RWPE2 (cell line): ENCODE measurements around the gene PBRM1.
"Not testable (repeated sequence)": the region's sequence is repeated elsewhere in the genome, so short reads cannot be mapped to it uniquely, and the experiment has no call there.

Source experiments
- ATAC-seq: fragments of 200-7000 bp; cut with Tn5 transposase; 3 replicates; pipeline ENCODE4 v1.9.1; 2021; ENCODE audit warnings: low read depth
- DNase-seq: peaks from one replicate; pipeline ENCODE4 v3.0.0-alpha.2; 2020; ENCODE audit warnings: low spot score
- H3K27ac ChIP-seq: fragments of 450-650 bp; 2 replicates; pipeline ENCODE4 v1.5.1; 2017; ENCODE audit warnings: mild to moderate bottlenecking; ENCODE audit not compliant: poor library complexity, severe bottlenecking
- H3K27me3 ChIP-seq: fragments of 250-450 bp; sonication (Bioruptor Pico); 2 replicates; pipeline ENCODE4 v1.5.1; 2021; ENCODE audit warnings: mild to moderate bottlenecking, moderate library complexity; ENCODE audit not compliant: insufficient read depth, poor library complexity, severe bottlenecking
- H3K36me3 ChIP-seq: fragments of 250-450 bp; sonication (Bioruptor Pico); 2 replicates; pipeline ENCODE4 v1.5.1; 2020; ENCODE audit warnings: low read depth, mild to moderate bottlenecking, moderate library complexity
- H3K4me1 ChIP-seq: fragments of 250-450 bp; sonication (Bioruptor Pico); 2 replicates; pipeline ENCODE4 v1.5.1; 2021; ENCODE audit warnings: mild to moderate bottlenecking, moderate library complexity; ENCODE audit not compliant: insufficient read depth, poor library complexity, severe bottlenecking
- H3K4me3 ChIP-seq: fragments of 250-450 bp; sonication (Bioruptor Pico); 2 replicates; pipeline ENCODE4 v1.5.1; 2021; ENCODE audit warnings: mild to moderate bottlenecking, moderate library complexity; ENCODE audit not compliant: severe bottlenecking
- H3K9me3 ChIP-seq: fragments of 250-450 bp; sonication (Bioruptor Pico); 2 replicates; pipeline ENCODE4 v1.5.1; 2021; ENCODE audit warnings: mild to moderate bottlenecking, moderate library complexity; ENCODE audit not compliant: severe bottlenecking
- TF ChIP-seq, protein P1 (sequence below): fragments of 450-650 bp; IDR thresholded peaks from one replicate; pipeline ENCODE4 v1.5.1; 2017; ENCODE audit warnings: mild to moderate bottlenecking, moderate library complexity; ENCODE audit not compliant: poor library complexity, severe bottlenecking

Gene PBRM1

DNA sequence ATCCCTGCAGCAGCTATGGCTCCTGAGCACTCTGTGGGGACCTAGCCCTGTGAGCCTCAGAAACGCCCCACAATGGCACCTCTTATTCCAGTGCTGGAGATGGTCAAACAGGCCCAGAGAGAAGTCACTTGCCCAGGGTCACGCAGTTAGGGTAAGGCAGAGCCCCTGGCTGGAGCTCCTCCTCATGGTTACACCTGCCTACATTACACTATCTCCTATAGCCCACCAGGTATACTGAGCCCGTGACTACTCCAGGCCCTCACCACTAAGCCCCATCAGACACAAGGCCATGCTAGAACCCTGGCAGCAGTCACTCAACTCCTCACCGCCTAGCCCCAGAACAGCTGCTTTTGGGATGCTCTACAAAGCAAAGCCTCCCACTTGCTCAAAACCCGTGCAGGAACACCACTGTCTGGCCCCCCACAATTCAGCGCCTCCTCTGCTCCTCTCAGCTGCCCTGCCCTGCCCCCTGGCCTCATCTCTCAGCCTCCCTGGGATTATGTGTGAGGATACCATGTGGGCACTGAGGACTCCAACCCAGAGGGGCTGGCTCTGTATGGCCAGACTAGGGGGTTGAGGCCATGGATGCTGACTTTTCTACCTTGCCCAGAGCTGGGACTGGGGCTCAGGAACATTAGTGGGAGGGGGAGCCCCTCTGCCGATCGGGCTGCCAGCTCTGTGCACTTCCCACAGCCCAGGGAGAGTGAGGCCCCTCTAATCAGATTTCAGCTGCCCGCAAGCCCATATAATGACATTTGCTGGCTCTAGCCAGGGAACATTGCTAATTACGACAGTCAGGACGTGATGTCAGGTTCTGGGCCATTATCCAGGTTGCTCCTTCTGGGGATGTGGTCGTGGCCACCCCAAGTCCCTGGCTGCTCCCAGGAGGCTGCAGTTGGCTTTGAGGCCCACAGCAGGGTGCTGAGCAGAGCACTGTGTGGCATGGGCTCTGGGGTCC, 156.1 kb downstream of the PBRM1 start:
- H3K4me1 ChIP-seq, result peaks cover 17% of the 10 kb centered on the region
- H3K9me3 ChIP-seq, result no peaks in the 10 kb centered on the region
- TF ChIP-seq, protein P1, sequence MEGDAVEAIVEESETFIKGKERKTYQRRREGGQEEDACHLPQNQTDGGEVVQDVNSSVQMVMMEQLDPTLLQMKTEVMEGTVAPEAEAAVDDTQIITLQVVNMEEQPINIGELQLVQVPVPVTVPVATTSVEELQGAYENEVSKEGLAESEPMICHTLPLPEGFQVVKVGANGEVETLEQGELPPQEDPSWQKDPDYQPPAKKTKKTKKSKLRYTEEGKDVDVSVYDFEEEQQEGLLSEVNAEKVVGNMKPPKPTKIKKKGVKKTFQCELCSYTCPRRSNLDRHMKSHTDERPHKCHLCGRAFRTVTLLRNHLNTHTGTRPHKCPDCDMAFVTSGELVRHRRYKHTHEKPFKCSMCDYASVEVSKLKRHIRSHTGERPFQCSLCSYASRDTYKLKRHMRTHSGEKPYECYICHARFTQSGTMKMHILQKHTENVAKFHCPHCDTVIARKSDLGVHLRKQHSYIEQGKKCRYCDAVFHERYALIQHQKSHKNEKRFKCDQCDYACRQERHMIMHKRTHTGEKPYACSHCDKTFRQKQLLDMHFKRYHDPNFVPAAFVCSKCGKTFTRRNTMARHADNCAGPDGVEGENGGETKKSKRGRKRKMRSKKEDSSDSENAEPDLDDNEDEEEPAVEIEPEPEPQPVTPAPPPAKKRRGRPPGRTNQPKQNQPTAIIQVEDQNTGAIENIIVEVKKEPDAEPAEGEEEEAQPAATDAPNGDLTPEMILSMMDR, result no peak
- H3K36me3 ChIP-seq, result peaks cover 27% of the 10 kb centered on the region
- no peak for DNase-seq
- H3K27ac ChIP-seq, result peak overlapping the region; percentile 73
- no peak for ATAC-seq
- no peak overlapping the region for H3K4me3 ChIP-seq
- no peaks in the 10 kb centered on the region for H3K27me3 ChIP-seq

DNA sequence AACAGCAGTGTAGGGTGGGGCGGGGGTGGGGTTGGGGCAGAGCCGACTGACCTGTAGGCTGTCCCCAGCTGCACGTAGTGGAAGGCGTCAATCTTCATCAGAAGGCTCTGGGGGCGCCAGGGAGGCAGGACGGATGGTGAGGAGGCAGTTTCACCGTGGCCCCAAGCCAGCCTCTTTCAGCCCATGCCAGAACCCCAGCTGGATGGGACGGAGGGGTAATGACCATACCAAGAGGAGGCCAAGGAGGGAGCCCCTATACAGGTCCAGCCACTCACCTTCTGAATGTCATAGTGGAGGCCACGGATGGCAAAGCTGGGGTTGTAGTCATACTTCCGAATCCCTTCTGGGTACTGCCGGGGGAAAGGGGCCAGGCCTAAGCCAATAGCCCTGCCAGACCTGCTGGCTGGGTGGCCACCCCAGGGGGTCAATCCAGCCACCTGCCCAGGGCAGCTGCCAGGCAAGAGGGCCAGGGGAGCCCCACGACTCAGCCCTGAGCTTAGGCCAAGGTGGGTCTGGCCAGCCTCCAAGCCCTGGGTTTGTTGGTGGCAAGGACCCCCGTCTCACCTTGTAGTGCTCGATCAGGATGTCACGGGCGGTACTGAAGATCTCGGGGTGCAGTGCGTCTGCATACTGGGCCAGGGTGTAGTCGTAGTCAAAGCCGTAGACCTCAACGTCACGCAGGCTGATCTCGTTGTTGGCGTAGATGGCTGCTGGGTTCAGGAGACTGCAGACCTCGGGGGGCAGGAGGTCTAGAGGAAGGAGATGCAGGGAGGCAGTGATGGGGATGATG, 156.9 kb downstream of the PBRM1 start:
- no peaks in the 10 kb centered on the region for H3K27me3 ChIP-seq
- TF ChIP-seq, protein P1, result no peak
- peaks cover 17% of the 10 kb centered on the region for H3K4me1 ChIP-seq
- H3K27ac ChIP-seq, result no peak overlapping the region
- DNase-seq (no peak), ATAC-seq (no peak)
- H3K36me3 ChIP-seq, result peaks cover 36% of the 10 kb centered on the region
- H3K4me3 ChIP-seq, result no peak overlapping the region
- no peaks in the 10 kb centered on the region for H3K9me3 ChIP-seq

GRCh38 chr3:52527732-52528585, 157.8 kb downstream of the PBRM1 start:
- Histone ChIP-seq H3K27me3 (no peaks in the 10 kb centered on the region), H3K4me1 (peaks cover 17% of the 10 kb centered on the region), H3K4me3 (no peak overlapping the region), H3K27ac (peak overlapping the region; percentile 74), H3K36me3 (peaks cover 43% of the 10 kb centered on the region), H3K9me3 (no peaks in the 10 kb centered on the region)
- DNase-seq (no peak), ATAC-seq (no peak)
- TF ChIP-seq, protein P1, result no peak

DNA sequence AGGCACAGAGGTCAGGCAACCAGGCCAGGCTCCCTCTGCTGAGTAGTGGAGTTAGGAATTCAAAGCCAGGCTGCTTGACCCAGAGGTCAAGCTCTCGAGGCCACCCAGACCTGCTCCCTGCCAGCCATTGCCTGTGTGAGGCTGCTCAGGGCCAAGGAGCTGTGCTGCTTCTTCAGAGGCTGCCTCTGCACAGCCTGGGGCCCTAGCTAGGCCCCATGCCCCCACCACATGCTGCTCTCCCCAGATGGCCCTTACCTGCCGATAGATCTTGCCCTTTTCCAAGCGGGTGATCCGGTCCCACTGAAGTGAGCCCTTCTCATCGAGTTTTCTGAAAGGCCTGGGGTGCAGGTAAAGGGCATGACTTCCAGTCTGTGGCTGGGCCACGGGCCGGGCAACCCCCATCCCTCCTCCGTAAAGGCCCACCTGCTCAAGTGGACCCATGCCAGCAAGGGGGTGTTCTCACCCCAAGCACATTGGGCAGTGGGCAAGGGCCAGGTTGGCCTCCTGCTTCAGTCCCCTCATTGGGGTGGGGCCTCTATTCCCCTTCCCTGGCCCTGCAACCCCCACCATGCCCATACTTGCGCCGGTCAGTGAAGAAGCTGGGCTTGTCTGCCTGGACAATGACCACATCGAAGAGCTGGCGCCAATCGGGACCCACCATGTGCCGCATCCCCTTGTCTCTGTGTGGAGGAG, 158.5 kb downstream of the PBRM1 start:
- TF ChIP-seq, protein P1, result no peak
- no peaks in the 10 kb centered on the region for H3K9me3 ChIP-seq
- peak overlapping the region; percentile 74 for H3K27ac ChIP-seq
- ATAC-seq, result no peak
- no peak overlapping the region for H3K4me3 ChIP-seq
- no peak for DNase-seq
- peaks cover 17% of the 10 kb centered on the region for H3K4me1 ChIP-seq
- H3K36me3 ChIP-seq, result peaks cover 43% of the 10 kb centered on the region
- no peaks in the 10 kb centered on the region for H3K27me3 ChIP-seq

DNA sequence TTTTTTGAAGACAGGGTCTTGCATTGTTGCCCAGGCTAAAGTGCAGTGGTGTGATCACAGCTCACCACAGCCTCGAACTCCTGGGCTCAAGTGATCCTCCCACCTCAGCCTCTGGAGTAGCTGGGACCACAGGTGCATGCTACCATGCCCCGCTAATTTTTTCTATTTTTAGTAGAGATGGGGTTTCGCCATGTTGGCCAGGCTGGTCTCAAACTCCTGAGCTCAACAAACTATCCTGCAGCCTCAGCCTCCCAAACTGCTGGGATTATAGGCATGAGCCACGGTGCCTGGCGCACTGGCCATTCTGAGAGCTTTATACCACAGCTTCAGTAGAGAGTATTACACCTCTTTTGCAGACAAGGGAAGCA, 159.1 kb downstream of the PBRM1 start:
- ATAC-seq, DNase-seq, H3K4me3 ChIP-seq, H3K27me3 ChIP-seq, H3K9me3 ChIP-seq: not testable (repeated sequence)
- H3K36me3 ChIP-seq, result peaks cover 43% of the 10 kb centered on the region
- H3K4me1 ChIP-seq, result peaks cover 17% of the 10 kb centered on the region
- peak overlapping the region; percentile 74 for H3K27ac ChIP-seq
